ENCODE results near the gene C2orf72. TPM values are rescaled to one million over a fixed set of nuclear protein-coding genes. Genes with fewer than 3 reads are reported as not detected.

Gene C2orf72
- total and polyA plus RNA-seq, 4 donors: 33.2 to 141 (median 84.9) TPM

DNA sequence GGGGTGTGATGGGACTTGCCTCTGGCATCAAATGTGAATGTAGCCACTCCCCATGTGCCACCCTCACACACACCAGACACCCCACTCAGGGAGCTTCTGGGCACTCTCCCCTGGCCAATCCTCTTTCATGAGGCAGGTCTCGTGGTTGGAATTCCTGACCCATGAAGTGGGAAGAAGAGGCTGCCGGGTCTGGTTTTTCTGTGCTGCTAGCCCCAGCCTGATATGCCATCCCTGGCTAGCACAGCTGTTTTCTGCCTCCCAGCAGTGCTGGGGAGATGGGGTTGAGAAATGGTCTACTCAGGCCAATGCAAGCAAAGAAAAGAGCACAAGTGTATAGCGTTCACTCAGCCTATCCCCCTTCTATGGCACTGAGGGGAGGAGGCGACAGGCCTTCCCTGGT, 1.2 kb upstream of the C2orf72 start:
- no peak for DNase-seq (ENCODE audit: low spot score)
- TF ChIP-seq, protein P1, sequence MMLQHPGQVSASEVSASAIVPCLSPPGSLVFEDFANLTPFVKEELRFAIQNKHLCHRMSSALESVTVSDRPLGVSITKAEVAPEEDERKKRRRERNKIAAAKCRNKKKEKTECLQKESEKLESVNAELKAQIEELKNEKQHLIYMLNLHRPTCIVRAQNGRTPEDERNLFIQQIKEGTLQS (IDR thresholded peaks at IDR 0.05): no peak
- TF ChIP-seq GABPA (IDR thresholded peaks at IDR 0.05 in 1 of 2, conservative IDR thresholded peaks at IDR 0.05 in 1 of 2): no peak
- TF ChIP-seq YY1 (IDR thresholded peaks at IDR 0.05): peak; percentile 51
- no peak for TF ChIP-seq NR2F2 (IDR thresholded peaks at IDR 0.05)
- peak in 1 of 2 donors; percentile 23 for TF ChIP-seq HNF4A (conservative IDR thresholded peaks at IDR 0.05)
- TF ChIP-seq, protein P2, sequence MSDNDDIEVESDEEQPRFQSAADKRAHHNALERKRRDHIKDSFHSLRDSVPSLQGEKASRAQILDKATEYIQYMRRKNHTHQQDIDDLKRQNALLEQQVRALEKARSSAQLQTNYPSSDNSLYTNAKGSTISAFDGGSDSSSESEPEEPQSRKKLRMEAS (IDR thresholded peaks at IDR 0.05): peak; percentile 11
- TF ChIP-seq RAD21 (IDR thresholded peaks at IDR 0.05): peak in 1 of 2 donors; percentile 16
- no peak for TF ChIP-seq TAF1 (conservative IDR thresholded peaks at IDR 0.05)
- Histone ChIP-seq H3K4me1 (ENCODE audit: control insufficient read depth in 4 of 4, insufficient read depth in 4 of 4, low read length in 3 of 4) (peaks cover 8 to 55% (median 51%) of the 10 kb centered on the region in 4 donors), H3K36me3 (ENCODE audit: control insufficient read depth in 4 of 4, insufficient read depth in 3 of 4, low read depth in 1 of 4, low read length in 3 of 4) (no peaks in the 10 kb centered on the region), H3K9me3 (ENCODE audit: control insufficient read depth in 4 of 4, low read length in 3 of 4) (no peaks in the 10 kb centered on the region), H3K27ac (ENCODE audit: low read depth in 1 of 2, low read length in 2 of 2) (peak overlapping the region; percentile 2 to 55), H3K4me3 (ENCODE audit: low read depth in 1 of 3, low read length in 3 of 3) (no peak overlapping the region), H3K27me3 (ENCODE audit: control insufficient read depth in 4 of 4, insufficient read depth in 4 of 4, low read length in 3 of 4) (no peaks in the 10 kb centered on the region), H3K9ac (ENCODE audit: low read depth in 1 of 2, low read length in 2 of 2) (no peak overlapping the region)
- WGBS: 35% methylated on average over 4 of the region's 4 CpGs

DNA sequence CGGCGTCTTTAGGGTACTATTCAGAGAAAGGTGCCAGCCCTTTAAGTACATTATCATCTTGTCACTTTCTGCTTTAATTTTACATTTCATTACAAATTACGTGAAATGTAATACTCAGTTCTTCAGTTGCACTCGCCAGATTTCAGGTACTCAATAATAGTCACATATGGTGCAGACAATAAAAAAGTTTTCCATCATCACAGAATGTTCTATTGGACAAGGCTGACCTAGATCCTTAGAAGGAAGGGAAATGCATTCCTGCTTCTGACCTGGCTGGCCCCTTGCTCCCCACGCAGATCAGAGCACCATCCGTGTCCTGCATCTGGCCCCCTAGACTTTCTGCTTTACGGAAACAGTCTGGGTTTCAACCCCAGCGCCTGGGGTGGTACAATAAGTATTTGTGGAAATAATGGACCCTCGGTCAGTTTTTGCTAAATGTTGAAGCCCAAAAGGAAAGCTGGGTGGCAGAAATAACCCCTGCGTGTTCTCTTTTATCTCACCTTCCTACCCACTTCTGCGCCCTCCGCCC, 681 bp upstream of the C2orf72 start:
- DNase-seq (ENCODE audit: low spot score): no peak
- Histone ChIP-seq H3K9ac (ENCODE audit: low read depth in 1 of 2, low read length in 2 of 2) (no peak overlapping the region), H3K4me3 (ENCODE audit: low read depth in 1 of 3, low read length in 3 of 3) (peak overlapping the region in 1 of 3 donors; percentile 90), H3K9me3 (ENCODE audit: control insufficient read depth in 4 of 4, low read length in 3 of 4) (no peaks in the 10 kb centered on the region), H3K27me3 (ENCODE audit: control insufficient read depth in 4 of 4, insufficient read depth in 4 of 4, low read length in 3 of 4) (no peaks in the 10 kb centered on the region), H3K36me3 (ENCODE audit: control insufficient read depth in 4 of 4, insufficient read depth in 3 of 4, low read depth in 1 of 4, low read length in 3 of 4) (peaks cover 0 to under 1% (median 0%) of the 10 kb centered on the region in 4 donors), H3K4me1 (ENCODE audit: control insufficient read depth in 4 of 4, insufficient read depth in 4 of 4, low read length in 3 of 4) (peaks cover 8 to 60% (median 55%) of the 10 kb centered on the region in 4 donors), H3K27ac (ENCODE audit: low read depth in 1 of 2, low read length in 2 of 2) (peak overlapping the region in 1 of 2 donors; percentile 2)
- TF ChIP-seq, protein P3, sequence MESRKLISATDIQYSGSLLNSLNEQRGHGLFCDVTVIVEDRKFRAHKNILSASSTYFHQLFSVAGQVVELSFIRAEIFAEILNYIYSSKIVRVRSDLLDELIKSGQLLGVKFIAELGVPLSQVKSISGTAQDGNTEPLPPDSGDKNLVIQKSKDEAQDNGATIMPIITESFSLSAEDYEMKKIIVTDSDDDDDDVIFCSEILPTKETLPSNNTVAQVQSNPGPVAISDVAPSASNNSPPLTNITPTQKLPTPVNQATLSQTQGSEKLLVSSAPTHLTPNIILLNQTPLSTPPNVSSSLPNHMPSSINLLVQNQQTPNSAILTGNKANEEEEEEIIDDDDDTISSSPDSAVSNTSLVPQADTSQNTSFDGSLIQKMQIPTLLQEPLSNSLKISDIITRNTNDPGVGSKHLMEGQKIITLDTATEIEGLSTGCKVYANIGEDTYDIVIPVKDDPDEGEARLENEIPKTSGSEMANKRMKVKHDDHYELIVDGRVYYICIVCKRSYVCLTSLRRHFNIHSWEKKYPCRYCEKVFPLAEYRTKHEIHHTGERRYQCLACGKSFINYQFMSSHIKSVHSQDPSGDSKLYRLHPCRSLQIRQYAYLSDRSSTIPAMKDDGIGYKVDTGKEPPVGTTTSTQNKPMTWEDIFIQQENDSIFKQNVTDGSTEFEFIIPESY (IDR thresholded peaks at IDR 0.05): no peak
- TF ChIP-seq YY1 (IDR thresholded peaks at IDR 0.05): peak; percentile 12
- no peak for TF ChIP-seq HNF4G (IDR thresholded peaks at IDR 0.05)
- TF ChIP-seq FOXA1 (IDR thresholded peaks at IDR 0.05): no peak
- TF ChIP-seq EGR1 (IDR thresholded peaks at IDR 0.05; ENCODE audit: low read depth in 2 of 2): no peak
- 67% methylated on average over 12 of the region's 12 CpGs for WGBS

DNA sequence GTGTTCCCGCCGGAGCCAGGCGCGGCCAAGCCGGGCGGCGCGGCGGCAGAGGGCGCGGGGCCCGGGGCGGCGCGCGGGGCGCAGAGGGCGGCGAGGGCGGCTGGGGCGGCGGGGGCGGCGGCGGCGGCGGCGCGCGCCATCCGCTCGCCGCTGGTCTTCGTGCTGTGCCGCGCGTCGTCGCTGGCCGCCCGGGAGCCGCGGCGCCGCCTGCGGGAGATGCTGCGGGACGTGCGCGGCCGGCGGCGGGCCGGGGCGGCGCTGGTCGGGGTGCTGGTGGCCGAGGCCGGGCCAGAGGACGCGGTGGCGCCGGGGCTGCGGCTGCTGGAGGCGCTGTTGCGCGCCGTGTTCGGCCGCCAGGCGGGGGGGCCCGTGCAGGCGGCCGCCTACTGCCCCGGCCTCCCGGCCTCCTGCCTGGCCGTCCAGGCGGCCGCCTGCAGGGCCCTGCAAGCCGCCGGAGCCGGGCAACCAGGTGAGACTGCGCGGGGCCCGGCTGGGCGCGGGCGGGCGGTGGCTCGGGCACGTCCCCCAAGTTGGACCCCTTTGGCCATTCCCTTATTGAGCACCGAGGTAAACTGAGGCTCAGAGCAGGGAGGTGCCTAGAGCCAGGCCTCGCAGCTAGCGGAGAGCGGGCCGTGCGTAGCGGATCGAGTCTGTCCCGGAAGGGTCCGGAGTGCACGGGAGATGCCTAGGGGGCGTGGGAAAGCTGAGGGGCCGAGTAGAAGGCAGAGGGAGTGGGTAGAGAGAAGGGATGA, 584 bp downstream of the C2orf72 start:
- Histone ChIP-seq H3K4me3 (ENCODE audit: low read depth in 1 of 3, low read length in 3 of 3) (peak overlapping the region; percentile 69 to 95 (median 90)), H3K27me3 (ENCODE audit: control insufficient read depth in 4 of 4, insufficient read depth in 4 of 4, low read length in 3 of 4) (no peaks in the 10 kb centered on the region), H3K36me3 (ENCODE audit: control insufficient read depth in 4 of 4, insufficient read depth in 3 of 4, low read depth in 1 of 4, low read length in 3 of 4) (peaks cover 2 to 10% (median 5%) of the 10 kb centered on the region in 4 donors), H3K9me3 (ENCODE audit: control insufficient read depth in 4 of 4, low read length in 3 of 4) (no peaks in the 10 kb centered on the region), H3K27ac (ENCODE audit: low read depth in 1 of 2, low read length in 2 of 2) (peak overlapping the region; percentile 85), H3K4me1 (ENCODE audit: control insufficient read depth in 4 of 4, insufficient read depth in 4 of 4, low read length in 3 of 4) (peaks cover 8 to 67% (median 58%) of the 10 kb centered on the region in 4 donors), H3K9ac (ENCODE audit: low read depth in 1 of 2, low read length in 2 of 2) (peak overlapping the region in 1 of 2 donors; percentile 91)
- TF ChIP-seq FOXA1 (IDR thresholded peaks at IDR 0.05): no peak
- TF ChIP-seq, protein P4, sequence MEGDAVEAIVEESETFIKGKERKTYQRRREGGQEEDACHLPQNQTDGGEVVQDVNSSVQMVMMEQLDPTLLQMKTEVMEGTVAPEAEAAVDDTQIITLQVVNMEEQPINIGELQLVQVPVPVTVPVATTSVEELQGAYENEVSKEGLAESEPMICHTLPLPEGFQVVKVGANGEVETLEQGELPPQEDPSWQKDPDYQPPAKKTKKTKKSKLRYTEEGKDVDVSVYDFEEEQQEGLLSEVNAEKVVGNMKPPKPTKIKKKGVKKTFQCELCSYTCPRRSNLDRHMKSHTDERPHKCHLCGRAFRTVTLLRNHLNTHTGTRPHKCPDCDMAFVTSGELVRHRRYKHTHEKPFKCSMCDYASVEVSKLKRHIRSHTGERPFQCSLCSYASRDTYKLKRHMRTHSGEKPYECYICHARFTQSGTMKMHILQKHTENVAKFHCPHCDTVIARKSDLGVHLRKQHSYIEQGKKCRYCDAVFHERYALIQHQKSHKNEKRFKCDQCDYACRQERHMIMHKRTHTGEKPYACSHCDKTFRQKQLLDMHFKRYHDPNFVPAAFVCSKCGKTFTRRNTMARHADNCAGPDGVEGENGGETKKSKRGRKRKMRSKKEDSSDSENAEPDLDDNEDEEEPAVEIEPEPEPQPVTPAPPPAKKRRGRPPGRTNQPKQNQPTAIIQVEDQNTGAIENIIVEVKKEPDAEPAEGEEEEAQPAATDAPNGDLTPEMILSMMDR (IDR thresholded peaks at IDR 0.05; ENCODE audit: low read depth, low read length, missing input control): peak; percentile 6
- DNase-seq (ENCODE audit: low spot score): no peak
- 1% methylated on average over 104 of the region's 104 CpGs for WGBS
